GM19395 (cell line): ENCODE data around the gene OVCA2.

Experiments
- ATAC-seq: cut with Tn5 transposase; IDR thresholded peaks from one replicate; pipeline ENCODE4 v1.9.1; 2021; ENCODE audit warnings: mild to moderate bottlenecking, moderate library complexity; ENCODE audit not compliant: unreplicated experiment

OVCA2 gene

DNA sequence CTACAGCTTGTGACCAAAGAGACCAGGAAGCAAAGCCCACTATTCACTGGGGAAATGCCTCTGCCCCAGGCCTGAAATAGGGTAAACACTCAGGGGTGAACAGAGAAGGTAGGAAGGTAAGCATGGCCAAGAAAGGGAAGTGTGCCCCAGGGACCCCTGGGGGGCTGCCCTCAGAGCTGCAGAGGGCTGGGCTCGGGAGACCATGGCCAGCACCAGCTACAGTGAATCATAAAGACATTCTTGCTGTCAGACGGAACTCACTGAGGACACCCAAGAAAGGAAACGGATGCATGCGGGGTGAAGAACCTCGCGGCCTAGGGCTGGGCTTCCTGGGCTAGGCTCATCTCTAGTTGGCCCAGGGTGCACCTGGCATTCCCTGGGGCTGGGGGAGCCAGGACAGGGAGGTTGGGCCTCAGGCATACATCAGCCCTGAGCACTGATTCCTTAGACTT, 22.7 kb downstream of the OVCA2 start:
- ATAC-seq: no peak

DNA sequence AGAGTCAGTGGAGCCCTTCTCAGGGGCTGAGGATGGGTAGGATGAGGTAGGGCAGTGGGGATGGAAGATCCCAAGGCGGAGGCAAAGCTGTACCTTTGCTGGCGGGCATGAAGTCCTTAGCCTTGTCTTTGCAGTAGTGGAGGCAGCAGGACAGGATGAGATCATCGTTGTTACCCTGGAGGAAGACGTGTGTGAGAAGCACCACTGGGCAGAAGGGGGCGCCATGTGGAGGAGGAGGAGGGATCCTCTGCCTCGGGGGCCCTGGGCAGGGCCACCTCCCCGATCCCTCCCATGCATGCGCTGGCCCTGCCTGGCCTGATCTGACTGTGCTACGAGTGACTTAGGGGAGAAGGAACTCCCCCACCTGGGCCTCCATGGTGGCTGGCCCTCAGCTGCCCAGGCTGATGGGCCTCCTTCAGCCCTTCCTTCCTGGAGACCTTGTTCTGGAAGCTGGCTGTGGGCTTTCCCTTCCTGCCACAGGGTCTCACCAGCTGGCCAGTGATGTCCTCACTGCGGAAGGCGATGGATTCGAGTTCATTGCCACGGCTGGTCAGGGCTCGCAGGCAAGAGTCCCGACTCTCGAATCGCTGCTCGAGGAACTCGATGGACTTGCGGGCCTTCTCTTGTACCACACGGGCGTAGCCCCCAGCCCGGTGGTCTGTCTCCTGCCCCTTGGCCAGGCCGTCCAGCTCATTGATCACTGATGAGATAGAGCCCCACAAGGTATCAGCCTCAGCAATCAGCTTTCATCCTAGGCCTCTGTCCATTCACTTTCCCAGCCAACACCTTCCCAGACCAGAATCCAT, 23.4 kb downstream of the OVCA2 start:
- ATAC-seq: no peak

DNA sequence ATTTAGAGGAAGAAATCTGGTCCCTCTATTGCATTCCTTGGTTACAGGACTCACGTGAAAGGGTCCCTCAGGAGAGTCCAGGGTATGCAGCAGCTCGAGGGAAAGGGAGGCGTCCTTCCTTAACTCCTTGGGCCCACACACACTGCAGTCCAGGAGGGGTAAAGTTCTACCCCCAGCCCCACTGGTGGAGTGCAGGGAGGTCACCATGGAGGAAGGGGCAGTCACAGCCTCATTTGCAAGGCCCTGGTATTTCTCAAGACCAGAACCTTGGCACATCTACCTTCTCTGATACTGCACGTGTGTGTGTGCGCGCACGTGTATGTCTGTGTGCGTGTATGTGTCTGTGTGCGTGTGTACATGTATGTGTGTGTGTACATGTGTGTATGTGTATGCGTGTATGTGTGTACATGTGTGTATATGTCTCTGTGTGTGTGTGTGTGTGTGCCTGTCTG, 24.2 kb downstream of the OVCA2 start:
- ATAC-seq: no peak

DNA sequence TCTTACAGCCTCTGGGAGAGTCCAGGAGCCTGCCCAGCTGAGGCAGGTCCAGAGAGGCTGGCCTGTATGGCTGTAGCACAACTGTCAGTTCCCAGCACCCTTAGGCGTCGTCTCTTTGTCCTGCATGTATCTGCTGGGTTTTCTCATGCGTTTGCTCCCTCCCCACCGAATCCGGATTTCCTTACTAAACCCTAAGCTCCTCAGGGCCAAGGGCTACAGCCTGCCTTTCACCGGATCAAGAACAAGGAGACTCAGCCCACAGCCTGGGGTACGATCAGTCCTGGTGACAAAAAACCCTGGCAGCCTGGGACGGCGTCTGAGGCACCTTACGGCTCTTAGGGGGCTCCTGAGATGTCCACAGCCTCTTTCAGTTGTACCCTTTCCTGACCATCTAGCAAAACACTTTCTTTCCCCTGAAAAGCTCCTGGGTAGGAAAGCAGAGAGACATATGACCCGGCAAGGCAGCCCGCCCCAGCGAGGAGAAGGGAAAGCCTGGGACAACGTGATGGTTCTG, 25.3 kb downstream of the OVCA2 start:
- no peak for ATAC-seq

DNA sequence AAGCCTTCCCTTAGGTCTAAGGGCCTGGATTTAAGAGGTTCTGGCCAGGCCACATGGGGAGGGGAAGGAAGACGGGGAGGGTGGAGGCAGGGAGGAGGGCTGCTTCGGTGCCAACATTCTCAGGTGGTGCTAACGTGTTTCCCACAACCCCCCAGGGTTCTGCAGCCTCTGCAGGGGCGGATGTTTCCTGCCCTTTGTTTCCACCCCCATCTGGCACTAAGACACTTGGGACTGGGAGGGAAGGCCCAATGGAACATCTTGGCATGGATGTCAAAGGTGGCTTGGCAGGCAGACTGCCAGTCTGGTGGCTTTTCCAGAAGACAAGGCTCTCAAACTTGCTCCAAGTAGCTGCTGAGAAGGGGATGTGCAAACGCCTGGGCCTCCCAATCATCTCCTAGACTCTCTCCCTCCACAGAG, 25.8 kb downstream of the OVCA2 start:
- ATAC-seq: no peak

DNA sequence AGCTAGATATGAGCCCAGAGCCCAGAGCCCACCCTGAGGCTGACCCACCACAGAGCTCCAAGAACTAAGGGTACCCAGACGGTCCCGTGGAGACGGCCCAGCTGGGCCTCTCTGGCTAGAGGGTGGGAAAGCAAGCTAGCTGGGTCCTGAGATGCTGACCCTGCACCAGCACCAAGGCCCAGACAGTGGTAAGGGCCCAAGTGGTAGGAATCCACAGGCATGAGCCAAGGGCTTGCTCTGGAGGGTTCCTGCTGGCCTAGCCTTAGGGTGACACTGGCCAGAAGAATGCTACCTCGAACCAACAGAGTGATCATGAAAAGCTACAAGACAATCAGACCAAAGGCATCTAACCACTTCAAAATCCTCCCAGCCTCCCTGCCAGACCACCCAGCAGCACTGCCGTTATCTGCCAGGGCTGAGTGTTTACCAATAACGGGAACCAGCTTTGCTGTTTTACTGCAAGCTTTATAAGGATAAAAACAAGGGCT, 26.3 kb downstream of the OVCA2 start:
- ATAC-seq: no peak

DNA sequence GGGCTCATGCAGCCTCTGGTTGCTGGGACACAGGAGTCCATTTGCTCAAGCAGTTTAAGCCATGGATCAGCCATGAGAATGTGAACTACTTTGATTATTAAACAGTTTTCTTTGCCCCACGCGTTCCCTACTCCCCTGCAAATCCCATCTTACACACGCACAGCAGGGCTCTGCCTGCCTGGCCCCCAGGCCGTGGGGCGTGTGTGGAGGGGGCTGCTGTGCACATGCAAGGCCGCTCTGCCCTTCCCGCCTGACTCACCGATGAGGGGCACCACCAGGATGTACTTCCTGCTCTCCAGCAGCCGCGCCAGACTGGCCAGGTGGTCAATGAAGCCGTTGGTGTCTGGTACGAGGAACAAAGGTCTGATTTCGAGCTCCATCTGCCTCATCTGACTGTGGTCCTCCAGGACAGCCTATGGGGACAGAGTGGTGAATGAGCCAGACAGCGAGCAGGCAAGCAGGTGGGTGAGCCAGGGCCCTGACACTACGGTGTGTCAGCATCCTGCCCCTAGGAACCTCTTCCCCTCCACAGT, 26.8 kb downstream of the OVCA2 start:
- ATAC-seq: no peak

DNA sequence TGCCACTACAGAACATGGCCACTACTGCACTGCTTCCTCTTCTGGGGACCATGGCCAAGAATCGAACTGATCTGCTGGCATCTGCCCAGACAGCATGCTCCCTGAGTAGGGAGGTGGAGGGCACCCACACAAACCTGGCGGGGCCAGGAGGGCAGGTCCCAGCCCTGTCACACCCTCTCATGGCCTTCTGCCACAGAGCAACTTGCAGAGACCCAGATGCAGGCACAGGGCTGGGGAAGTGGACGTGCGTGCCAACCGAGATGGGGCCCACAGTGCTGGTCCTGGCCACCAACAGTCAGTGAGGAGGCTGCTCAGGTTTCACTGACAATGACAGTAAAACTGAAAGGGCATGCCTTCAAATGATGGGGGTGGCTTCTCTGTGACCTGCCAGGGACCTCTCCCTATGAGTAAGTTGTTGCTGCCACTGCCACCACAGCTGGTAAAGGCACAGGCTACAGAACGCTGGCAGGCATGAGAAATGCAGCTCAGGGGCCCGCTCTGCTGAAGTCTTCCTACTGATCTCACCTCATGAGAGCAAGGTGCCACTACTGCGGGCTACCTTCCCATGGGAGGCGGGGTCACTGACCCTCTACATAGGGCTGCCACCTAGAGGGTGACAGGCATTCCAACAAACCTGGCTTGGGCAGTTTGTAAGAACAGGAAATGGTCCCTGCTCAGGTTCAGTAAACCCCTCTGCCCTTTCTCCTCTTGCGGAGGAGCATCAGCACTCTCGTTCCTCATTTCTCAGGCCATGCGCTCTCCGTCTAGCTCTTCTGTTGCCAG, 28.6 kb downstream of the OVCA2 start:
- ATAC-seq: peak; percentile 70

DNA sequence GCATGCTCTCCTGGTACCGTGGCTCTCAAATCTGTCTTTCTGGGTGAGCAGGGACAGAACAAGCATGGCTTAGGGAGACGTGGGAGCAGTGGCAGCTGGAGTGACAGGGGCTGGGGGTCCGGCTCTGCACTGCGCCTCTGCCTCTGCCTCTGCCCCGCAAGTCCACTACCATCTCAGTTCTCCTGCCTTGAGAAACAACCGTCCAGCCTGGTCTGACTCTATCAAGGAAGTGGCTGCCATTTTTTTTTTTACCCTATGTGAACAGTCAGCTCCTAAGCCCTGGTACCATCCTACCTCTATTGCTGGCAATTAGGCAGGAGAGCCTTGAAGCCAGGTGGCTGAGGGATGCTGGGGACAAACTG, 29.2 kb downstream of the OVCA2 start:
- ATAC-seq: no peak

DNA sequence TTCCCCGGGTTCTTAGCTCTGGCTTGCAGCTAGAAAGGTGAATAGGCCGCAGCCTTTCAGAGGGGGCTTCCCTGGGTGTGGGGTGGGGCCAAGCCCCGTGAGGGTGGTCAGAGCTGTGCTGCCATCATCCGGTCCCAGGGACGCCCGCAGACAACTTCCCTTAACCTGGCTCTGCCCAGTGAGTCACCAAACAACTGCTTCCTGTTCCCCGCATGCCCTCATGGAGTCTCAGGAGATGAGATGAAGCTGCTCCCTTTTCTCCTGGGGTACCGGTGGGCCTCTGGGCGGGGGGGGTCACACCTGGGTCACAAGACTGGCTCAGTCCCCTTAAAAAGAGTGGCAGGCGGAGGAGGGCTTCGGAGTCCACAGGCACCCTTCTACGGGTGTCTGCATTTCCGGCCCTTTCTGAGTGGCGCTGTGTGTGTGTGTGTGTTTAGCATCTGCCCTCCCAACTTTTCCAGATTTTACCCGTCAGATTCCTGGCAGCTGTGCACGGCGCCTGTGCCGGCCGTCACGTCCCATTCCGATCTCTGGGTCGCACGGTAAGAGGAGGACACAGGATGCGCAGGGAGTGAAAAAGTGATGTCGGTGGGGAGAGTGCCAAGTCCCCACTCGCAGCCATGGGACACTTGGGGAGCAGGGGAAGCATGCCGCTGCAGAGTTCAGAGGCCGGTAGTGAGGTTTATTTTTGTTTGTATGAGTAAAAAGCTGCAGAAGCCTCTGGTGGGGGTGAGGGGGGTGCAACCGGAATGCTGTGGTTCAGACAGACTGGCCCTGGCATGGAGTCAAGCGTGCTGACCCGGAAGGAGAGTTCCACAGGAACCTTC, 29.8 kb downstream of the OVCA2 start:
- no peak for ATAC-seq

DNA sequence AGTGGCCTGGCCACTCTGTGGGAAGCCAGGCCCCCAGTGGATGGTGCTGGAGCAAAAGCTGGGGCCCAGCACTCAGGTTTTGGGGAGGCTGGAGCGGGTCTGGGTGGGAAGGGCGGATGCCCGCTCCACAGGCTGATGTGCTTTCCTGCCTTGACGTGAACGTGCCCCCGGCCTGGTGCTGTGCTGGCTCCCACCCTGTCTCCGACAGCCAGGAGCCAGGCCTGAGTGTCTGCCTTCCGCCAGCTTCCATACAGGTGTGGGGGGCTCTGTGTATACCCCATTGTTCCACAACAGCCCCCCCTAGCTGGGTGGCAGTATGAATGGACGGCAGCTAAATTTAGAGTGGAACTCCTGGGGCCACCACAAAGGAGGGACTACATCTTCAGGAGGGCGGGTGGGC, 33.1 kb downstream of the OVCA2 start:
- no peak for ATAC-seq

DNA sequence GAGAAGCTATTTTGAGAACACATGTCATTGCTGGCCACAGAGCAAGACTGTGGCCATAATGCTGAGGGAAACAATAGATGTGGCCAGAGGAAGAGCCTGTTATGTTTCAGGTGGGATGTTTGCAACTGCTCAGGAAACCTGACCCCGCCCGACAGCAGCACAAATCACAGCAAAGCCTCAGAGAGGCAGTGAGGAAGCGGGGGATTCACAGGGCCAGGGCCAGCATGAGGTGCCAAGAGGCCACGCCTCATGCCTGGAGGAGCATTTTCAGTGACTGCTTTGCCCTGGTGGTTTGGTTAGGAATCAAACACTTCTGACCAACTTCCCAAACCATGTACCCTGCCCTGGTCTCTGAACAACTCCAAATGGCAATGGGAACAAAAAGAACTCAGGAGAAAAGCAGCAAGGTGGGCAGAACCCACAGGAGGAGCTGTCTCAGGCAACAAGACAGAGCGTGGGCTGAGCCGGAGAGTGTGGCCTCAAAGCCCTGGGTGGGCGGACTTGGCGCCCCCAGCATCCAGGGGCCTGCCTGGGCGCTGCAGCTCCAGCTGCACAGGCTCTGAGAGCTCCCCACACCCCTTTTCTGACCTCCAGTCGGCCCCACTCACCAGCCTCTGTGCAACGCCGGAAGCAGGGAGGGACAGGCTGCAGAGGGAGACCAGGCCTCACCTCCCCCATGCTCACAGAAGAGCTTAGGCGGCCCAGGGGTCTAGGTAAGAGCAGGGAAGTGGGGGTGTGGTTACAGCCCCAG, 33.7 kb downstream of the OVCA2 start:
- ATAC-seq: no peak

DNA sequence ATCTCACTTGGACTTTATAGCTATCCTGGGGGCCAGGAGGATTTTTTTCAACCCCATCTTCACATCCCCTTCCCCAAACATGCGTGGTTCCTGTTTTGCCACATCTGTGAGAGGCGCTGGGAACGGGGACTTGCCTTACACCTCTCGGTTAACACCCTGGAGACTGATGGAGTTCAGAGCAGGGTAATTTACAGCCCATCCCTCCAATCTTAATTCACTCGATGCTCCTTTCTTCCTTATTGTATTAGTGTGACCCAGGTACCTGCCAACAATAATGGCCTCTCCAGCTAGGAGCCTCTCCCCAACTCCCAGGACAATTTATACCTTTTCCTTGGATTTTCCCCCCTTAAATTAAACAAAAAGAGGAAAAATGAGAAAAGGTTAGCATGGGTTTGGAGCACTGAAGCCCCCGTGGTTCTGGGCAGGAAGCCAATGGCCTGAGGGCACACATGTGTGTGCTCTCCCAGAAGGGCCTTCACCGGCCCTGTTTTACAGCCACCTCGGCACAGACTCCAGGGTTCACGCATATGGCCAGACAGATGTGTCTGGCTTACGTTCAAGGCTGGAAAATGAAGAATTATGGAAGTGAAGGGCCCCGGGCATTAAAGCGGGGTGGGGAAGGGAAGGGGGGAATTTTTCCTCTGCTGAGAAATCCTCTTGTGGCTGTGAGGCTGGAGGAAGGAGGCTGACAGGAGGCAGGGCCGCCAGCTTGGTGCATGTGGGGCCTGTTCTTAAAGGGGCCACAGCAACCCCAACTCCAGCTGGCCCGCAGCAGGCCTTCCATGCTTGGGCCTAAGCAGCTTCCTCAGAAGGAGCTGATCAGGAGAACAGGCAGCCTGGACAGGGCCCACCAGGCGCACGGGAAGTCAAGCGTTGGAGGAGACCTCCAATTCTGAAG, 34.5 kb downstream of the OVCA2 start:
- no peak for ATAC-seq

DNA sequence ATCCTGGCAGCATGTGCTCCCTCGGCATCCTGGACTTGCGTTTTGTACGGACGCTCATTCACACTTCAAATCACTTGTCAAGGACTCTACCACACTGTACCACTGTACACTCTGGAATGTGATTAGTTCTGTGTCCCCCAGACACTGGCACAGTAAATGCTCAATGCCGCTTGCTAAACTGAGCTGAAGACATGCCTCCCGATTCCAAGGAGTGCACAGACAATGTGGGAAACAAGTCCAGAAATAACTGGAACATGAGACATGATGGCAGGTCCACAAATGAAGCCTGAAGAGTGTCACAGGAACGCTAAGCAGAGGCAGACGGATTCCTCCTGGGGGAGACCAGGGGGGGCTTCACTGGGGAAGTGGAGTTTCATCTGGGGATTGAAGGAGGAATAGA, 35.2 kb downstream of the OVCA2 start:
- no peak for ATAC-seq

DNA sequence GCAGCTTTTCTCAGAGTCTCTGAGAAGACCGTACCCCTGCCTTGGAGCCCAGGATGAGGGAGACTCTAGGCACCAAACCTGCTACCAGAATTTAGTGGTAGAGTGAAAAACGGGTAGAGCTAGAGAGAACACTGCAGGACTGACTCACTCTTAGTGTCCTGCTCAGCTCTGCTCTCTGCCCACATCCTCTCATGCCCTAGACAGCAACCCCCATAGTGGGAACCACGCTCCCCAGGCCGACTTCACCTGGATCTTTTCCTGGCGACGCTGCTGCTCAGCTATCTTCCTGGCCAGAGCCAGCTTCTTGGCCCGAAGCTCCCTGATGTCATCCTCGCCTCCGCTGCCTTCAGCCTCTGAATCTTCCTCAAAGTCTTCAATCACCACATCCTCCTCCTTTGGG, 39.7 kb downstream of the OVCA2 start:
- ATAC-seq: no peak

DNA sequence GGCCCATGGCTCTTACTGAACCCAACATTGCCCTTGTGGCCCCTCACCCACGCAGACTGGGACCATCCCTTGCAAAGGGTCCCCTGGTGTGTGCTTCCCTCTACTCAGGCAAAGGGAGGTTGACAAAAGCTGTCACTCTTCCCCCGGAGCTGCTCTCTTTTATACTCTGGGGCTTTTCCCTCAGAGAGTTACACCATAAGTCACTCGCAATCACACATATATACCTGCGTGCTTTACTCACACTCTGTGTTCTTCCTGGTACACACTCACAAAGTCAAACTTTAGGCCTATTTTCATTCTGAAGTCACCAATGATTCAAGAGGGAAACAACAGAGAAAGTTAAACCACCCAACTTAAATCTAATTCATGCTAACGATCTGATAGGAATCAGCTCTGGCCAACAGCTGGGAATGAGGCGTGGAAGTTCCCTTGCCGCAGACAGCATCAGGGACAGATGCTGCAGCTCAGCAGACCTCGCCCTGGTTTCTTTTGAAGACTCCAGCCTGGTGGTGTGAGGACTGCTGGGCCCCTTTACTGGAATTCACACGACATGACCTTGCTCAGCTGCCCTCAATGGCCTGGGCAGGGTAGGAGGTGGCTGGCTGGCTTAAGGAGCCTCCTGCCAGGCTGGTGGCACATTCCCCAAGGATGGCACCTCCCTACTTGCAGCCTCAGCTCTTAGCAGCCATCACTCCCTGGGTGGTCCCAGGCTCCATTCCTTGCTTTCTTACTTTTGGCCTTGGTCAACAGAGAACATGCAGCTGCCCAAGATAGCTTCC, 40.4 kb downstream of the OVCA2 start:
- no peak for ATAC-seq

DNA sequence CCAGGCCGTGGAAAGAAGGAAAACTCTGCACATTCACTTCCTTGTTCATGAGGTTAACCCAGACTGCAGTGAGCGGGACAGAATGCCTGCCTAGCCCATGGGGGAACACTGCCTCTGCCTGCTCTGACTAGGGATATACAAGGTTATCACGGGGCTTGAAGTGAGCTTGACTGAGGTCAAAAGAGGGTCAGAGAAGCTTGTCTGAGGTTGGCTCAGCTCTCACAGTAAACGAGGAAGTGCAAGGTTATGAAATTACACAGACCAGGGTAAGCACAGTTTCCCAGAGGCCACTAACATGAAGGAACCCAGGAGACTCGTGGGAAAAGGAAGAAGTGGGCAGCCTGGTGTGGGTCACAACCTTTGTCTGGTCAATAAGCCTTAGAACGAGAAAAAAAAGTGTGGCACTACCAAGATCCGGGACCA, 41.8 kb downstream of the OVCA2 start:
- ATAC-seq: peak; percentile 54
